HG03025 (cell line): ENCODE data around the gene ITFG1.

Experiments
- ATAC-seq: cut with Tn5 transposase; IDR thresholded peaks from one replicate; pipeline ENCODE4 v1.9.1; 2021; ENCODE audit warnings: mild to moderate bottlenecking, moderate library complexity; ENCODE audit not compliant: unreplicated experiment, low FRiP score

ITFG1 gene

DNA sequence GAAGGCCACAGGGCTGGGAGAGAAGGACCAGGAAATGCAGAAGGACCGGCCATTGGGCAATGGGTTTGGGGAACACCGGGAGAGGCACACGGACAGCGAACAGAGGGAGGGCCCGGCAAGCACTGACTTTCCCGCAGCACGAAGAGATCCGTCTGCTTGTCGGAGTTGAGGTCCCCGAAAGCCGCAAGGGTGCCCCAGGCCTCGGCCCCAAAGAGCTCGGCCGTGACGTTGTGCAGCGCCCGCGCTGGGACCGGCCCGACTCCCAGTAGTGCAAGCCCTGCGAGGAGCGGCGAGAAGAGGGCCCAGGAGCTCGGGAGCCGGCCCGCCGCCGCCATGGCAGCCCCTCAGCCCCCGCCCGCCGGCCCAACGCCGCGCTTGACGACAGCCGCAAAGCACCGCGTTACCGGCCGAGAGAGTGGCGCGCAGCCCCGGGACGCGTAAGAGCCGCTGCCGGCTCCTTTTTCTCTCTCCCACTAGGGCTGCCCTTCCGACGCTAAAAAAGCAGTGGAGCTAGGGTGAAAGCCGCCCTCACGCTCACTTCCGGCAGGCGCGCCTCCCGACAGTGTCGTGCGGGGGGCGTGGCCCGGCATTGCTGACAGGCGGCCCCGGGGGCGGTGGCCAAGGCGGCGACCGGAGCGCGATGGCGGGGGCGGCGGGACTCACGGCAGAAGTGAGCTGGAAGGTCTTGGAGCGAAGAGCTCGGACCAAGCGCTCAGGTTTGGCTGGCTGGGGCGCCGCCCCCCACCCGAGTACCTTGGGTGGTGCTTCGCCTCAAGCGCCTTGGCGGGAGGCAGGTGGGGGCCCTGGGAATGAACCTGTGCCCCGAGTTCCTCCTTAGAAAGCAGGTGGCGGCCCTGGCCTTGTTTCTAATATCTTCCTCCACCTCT lies at the start of gene ITFG1, which contains the start of gene PHKB:
Gene ITFG1, minus strand, starts transcription at position 353 of the 887 bp plus-strand sequence. Its CDS starts 18 bp downstream, at position 335.
Gene PHKB, plus strand, starts transcription at position 621 of the 887 bp plus-strand sequence. Its CDS starts 20 bp downstream, at position 641.
- ATAC-seq = peak; percentile 73

- ATAC-seq = no peak
These were observed 46.8 kb upstream of the ITFG1 start for GRCh38 chr16:47507701-47508100.

DNA sequence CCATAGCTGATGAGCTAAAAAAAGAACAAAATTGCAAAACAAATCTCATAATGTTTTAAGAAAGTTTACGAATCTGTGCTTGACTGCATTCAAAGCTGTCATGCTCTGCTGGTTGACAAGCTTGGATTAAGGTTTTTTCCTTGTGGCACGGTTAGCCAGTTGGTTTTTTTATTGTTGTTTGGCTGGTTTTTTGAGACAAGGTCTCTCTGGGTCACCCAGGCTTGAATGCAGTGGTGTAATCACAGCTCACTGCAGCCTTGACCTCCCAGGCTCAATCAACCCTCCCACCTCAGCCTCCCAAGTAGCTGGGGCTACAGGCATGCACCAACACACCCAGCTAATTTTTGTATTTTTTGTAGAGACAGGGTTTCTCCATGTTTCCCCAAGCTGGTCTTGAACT lies 45.9 kb upstream of the ITFG1 start:
- no peak for ATAC-seq

- no peak for ATAC-seq
These were observed 43.7 kb upstream of the ITFG1 start for GRCh38 chr16:47504599-47504998.

DNA sequence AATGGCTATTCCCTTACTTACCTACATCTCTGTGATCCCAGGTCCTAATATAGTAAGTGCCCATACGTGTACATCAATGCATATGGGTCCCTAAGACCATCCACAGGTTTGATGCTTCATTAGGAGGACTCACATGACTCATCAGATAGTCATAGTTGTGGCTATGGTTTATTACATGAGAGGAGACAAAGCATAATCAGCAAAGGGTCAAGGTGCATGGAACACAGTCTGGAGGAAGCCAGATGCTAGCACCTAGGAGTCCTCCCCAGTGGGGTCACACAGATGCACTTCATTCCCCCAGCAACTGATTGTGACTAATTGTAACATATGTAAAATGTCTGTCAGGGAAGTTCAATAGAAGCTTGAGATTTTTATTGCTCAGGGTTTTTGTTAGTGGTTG lies 43.1 kb upstream of the ITFG1 start:
- ATAC-seq = no peak

- no peak for ATAC-seq
These were observed 38.9 kb upstream of the ITFG1 start for GRCh38 chr16:47499700-47500264.

DNA sequence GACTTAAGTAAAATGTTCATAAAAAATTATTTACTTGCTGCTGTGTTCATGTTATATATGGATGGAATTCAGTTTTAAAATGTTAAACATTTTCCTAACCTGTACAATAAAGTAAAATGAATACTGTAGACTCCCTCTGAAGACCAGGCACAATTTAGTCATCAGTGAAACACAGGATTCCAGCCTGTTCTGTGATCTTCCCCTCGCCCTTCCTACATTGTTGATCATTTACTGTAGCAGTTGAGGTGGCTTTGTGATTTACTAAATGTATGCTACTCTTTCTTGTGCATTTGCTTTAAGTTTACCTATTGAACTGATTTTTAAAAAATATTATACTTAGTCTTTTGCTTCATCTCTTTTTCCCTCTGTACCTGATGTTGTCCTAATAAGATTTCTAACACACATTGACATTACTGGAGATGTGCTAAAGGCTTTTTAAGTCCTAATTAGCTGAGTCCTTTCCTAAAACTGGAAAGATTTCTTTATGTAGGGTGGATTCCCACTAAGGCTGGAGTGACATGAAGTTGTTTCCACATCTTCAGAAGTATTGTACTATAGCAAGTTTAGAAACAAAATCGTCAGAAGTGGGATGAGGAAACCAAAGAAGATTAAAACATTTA lies 38.3 kb upstream of the ITFG1 start:
- ATAC-seq = no peak

GRCh38 chr16:47493381-47494337 lies 32.8 kb upstream of the ITFG1 start:
- no peak for ATAC-seq

DNA sequence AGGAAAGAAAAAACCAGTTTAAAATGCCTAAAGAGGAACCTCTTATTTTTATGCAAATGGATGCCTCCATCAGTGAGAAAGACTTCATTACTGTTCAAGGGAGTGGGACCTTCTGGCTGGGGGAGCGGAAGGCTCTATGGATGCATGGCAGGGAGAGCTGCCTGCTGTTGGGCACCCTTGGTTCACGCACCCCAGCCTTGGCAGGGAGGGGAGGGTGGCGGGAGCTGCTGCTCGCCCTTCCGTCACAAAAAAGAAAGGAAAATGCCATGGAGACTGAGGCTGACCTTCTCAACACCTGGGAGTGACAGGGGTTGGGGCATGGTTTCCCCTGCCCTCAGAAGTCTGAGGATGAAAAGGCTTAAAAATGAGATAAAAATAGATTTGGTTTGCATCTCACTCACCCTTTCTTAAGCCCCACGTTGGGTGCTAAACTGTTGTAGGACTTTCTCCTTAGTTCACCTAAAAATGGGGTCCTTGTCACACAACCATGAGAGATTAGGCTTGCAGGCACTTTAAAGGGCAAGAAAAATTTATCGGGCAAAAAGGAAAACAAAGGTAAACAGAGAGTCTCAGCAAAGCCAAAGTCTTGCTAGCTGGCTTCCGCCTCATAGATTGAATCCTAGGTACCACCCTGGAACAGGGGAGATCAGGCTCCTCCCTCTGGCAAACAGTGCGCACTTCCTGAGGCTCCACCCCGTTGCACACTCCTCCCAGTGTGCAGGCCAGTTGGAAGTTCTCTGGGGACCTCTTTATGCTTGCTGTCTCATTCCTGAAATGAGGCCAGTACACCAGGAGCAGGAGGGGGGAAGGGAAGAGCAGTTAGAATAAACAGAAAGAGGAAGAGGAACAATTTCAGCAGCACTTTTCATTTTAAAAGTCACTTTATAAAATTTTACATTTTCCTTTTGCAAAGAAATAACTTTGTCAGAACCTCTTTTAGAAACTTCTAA lies 31.8 kb upstream of the ITFG1 start:
- no peak for ATAC-seq

DNA sequence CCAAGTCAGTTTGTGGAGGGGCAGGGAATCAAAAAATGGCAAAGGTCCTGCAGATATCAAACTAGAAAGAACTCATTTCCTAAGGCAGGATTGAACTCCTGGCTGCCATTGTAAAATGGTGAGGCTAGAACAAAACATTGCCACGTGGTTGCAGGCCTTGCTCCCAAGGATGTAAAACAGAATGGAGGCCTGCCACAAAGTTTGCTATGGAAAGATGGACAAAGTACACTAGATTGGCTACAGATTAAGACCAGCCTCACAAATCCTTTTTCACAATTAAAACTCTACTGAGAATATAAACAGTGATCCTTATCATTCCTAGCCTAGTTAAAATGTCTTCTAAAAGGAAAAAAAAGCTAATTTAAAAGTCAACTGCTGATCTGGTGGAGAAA lies 31.2 kb upstream of the ITFG1 start:
- ATAC-seq = no peak

DNA sequence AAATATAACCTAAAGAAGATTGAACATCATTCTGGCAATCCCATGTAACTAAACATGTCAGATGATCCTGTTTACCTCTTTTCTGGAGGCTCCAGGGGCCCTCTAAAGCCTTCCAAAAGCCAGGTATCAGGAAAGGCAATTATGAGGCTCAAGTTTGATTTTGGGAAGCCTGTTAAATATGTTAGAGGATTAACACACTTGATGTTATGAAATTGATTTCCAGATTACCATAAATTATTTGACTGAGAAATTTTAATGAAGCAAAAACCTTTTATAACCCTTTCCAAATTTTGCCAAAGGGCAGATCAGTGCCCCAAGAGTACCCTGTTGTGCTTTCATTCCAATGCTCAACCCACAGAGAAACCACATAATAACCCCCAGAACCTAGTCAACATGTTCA lies 29.6 kb upstream of the ITFG1 start:
- ATAC-seq = no peak

DNA sequence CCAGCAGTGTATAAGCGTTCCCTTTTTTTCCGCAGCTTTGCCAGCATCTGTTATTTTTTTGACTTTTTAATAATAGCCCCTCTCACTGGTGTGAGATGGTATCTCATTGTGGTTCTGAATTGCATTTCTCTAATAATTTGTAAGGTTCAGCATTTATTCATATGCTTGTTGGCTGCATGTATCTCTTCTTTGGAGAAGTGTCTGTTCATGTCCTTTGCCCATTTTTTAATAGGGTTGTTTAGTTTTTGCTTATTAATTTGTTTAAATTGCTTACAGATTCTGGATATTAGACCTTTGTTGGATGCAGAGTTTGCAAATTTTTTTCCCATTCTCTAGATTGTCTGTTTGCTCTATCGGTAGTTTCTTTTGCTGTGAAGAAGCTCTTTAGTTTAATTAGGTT lies 27.2 kb upstream of the ITFG1 start:
- no peak for ATAC-seq

DNA sequence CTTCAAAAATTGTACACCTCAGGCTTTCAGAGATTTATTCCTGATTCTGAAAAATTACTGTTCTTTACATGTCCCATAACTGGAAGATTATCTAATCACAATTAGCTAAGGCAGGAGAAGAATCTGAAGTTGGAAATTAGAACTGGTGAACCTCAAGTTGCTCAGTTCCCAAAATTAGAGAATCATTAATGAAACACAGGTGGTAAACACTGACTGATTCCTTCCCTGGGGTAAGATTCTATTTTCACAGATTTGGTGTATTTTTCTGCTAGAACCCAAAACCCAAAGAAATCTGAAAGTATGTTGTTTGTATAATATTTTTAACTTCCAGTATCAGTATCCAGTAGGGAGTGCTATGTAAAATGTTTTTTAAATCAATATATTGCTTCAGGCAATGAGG lies 26.0 kb upstream of the ITFG1 start:
- ATAC-seq = no peak

GRCh38 chr16:47483616-47484015 lies 22.8 kb upstream of the ITFG1 start:
- ATAC-seq = no peak

DNA sequence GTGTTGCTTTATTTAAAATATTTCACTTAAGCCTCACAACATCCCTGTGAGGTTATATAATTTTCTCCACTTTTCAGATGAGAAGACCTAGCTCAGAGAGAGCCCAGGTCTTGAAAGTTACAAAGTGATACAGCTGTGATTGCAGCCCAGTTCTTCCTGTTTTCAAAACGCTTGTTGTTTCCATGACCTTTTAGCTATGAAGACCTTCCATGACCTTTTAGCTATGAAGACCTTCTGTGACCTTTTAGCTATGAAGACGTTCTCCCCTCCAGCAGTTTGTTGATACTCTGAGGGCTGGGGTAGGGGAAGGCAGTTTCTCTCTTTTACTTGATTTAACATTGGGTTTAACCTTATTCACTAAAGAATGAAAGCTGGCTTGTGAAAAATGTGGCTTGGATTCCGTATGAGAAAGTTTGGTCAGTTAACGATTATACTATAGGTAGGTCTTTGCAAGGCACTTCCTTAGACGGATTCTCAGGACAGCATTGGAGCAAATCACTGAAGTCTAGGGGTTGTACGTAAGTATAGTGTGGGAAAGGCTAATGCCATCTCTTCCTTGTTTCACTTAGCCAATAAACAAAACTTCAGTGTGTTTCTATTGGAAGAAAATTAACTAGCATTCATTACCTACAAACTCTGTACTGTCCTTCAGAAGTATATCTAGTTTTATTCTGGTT lies 21.0 kb upstream of the ITFG1 start:
- ATAC-seq = no peak

DNA sequence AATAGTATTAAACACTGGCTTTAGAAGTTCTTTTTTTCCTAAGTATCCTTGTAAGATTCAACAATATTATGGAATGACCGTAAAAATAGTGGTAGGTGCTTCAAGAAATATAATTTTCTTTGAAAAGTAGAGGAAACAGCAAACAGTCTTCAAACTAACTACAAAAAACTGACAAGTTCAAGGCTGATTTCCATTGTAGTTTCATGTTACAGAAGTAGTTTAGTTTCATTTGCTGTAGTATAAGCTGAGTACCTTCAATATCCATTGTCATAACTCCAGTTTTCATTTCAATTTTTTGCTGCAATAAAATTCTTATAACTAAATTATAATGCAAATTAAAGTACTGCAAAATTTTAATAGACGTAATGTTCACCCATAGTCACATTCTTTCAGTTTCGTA lies 19.5 kb upstream of the ITFG1 start:
- ATAC-seq = no peak

DNA sequence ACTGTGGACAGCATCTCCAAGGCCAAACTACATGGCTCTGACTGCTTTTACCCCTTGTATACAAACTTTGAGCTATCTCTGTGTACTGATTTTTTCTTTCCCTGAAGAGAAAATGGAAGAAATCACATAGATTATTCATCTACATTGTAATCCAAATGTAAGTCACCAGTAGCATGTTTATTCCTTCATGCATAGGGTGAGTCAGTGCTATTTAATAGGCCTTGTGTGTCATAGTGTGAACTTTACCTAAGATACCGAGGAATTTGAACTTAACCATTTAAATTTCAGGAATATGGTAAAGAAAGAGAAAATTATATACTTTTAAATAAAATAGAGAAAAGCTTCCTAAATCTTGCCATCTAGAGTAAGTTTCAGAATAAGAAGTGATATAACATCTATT lies 16.8 kb upstream of the ITFG1 start:
- no peak for ATAC-seq

DNA sequence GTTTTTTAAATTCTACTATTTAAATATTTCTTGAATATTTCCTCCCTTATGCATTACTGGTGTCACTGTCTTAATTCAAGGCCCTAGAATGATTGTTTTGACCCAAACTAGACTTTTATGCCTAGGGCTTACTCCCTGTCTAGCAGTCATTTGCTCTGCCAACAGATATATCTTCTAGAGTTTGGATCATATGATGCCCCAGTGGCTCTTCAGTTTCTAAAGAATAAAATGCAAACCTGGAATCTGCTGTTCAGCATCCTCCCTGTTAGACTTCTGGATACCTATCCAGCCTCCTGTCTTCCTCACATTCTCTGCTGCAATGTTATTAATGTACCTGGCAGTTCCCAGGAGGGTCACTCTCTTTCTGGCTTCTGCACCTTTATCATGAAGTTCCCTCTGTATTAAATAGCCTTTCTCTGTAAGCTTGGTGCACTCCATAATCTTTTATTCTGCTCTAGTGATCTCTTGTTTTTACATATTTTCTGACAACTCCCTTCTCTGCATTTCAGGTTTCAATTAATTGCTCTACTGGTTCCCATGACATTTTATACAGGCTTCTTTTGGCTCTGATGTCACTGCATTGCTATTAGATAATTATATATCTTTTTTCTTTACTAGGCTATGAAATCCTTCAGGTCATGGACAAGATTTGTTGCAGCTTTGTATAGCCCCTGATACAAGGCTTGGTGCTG lies 15.9 kb upstream of the ITFG1 start:
- ATAC-seq = no peak
